NCI-H2029 (cell line): Measurements from ENCODE around the gene FOXJ3.

ENCODE experiments used
- DNase-seq: peaks from one replicate; lab custom pipeline; 2025; lab: John Stamatoyannopoulos, UW

The FOXJ3 gene

GRCh38 chr1:42334240-42335049 lies 590 bp downstream of the FOXJ3 start:
- DNase-seq: peak; percentile 76

GRCh38 chr1:42333662-42334239 lies 1.3 kb downstream of the FOXJ3 start:
- no peak for DNase-seq

- DNase-seq: no peak
Observed at GRCh38 chr1:42332877-42333276, 2.2 kb downstream of the FOXJ3 start.

GRCh38 chr1:42330215-42330614 lies 4.8 kb downstream of the FOXJ3 start:
- DNase-seq: no peak

GRCh38 chr1:42328916-42329496 lies 6.0 kb downstream of the FOXJ3 start:
- no peak for DNase-seq

- no peak for DNase-seq
Observed at GRCh38 chr1:42328047-42328625, 6.9 kb downstream of the FOXJ3 start.

DNA sequence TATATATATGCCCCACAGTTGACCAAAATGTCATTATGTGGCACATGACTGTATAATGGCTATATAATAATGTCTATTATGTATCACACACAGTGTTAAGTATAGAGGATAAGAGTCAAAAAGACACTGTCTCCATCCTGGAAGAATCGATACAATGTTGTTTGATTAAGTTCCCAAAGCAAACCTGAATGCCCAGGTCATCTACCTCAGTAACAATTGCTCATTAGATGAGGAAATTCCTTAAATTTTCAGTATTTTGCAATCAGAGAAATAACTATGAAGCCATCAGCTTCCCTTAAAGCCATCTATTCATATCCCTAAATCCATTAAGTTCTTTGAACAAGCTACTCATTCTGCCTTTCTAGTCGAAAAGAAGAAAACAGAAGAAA lies 10.0 kb downstream of the FOXJ3 start:
- DNase-seq: no peak

GRCh38 chr1:42324398-42325013 lies 10.5 kb downstream of the FOXJ3 start:
- no peak for DNase-seq

DNA sequence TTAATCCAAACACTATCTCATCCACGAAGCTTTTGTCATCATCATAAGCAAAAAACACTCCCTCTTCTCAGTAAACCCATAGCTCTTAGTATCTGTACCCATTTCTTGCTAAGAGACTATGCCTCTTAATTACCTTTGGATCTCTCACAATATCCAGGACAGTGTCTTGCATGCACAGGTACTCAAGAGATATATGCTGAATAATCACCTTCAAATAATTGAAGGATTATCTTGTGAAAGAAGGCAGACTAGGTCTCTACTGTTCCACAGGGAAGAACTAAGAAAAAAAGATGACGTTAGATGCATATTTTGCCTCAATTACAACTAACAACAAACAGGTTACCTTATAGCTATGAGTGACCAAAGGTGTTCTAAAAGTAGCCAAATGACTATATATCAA lies 11.5 kb downstream of the FOXJ3 start:
- no peak for DNase-seq

DNA sequence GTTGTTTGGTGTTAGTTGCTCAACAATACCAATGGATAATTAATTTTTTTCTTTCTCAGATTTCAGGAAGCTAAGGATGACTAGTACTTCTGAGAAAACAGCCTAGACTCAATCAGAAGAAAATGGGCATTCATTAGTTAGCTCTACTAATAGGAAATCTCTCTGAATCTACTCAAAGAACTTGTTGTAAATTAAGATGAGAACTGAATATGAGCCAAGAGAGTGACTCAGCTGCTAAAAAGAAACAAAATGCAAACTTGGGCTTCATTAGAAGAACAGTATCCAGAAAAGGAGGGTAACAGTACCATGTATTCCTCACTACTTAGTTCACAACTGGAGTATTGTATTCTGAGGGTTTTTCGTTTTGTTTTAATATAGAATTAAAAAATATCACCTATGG lies 12.5 kb downstream of the FOXJ3 start:
- no peak for DNase-seq

DNA sequence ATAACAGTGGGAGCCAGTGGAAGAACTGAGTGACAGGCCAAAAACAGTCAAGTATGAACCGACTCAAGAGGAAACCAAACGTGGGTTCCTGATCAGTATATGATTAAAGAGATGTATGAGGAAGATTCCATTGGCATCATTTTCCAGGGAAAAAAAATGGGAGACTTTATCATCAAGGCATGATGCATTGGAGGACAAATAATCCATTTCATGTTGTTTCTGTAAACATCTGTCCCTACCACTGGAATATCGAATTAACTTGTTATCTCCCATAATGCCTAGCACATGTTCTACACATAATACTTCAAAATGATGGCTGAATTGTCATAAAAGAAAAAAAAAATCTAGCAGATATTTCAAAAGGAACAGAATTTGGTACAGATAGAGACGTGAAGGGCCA lies 13.3 kb downstream of the FOXJ3 start:
- no peak for DNase-seq

DNA sequence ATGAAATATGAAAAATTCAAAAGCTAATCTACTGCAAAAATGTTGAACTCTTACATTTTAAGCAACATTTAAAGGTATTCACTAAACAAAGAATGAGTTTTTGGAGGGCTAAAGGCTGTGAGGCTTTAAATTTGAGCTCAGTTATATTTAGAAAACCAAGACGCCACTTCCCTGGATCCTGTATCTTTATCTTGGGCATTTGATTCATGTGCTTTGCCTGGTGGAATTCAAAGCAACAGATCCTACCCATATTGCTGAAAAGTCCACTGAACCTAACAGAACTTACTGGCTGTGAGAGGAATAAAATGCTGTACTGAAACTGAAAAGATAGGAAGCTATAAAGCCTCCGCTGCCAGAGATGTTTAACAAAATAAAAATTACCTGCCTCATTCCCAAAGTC lies 14.3 kb downstream of the FOXJ3 start:
- no peak for DNase-seq

DNA sequence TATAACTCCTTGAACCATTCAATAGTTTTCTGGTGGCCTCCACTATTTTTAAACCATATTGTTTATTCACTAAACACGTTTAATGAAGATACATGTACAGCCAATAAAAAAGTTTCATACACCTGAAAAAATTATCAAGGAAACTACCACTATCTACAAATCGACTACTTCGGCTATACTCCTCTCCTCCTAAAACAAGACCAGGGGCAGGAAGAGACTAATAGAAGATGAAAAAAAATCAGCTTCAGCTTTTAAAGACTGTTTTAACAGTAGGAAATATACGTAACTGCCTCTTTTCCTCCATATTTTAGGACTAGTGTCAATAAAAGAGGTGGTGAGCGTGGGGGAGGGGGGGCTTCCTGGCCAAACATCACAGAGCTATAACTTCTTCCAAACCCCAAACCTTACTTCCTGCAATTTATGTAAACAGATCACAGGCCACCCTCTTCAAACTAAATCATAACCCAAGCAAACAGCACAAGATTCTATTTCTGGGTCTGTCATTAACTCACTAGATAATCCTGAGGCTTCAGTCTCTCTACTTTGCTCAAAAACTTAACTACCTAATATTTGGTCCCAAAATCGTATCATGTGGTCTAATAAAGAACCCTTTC lies 15.1 kb downstream of the FOXJ3 start:
- DNase-seq: no peak

GRCh38 chr1:42319128-42319851 lies 15.7 kb downstream of the FOXJ3 start:
- no peak for DNase-seq

DNA sequence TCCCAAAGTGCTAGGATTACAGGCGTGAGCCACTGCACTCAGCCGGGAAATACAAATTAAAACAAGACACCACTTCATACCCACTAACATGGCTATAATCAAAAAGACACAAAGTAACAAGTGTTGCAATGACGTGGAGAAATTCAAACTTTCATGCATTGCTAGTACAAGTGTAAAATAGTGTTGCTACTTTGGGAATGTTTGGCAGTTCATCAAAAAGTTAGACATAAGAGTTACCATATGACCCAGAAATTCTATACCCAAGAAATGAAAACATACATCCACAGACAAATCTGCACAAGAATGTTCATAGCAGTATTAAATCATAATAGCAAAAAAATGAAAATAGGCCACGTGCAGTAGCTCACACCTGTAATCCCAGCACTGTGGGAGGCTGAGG lies 16.4 kb downstream of the FOXJ3 start:
- no peak for DNase-seq

DNA sequence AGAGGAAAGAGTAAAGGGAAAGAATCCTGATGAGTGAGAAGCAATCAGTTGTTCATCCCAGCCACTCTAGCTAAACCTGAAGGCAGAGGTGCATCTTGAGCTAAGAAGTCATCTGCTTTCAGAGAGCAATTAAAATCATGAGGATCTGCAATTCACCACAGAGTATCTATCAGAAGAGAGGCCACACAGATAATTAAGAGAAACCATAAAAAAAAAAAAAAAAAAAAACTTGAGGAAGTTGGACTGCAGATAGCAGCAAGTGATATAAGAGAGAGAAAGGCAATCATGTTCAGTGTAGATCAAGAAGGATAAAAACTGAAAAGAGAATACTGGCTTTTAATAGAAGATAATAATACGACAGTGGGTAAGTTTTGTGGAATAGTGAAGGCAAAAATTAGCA lies 17.7 kb downstream of the FOXJ3 start:
- no peak for DNase-seq

- DNase-seq: no peak
Observed at GRCh38 chr1:42316292-42316691, 18.7 kb downstream of the FOXJ3 start.

GRCh38 chr1:42315500-42315899 lies 19.5 kb downstream of the FOXJ3 start:
- DNase-seq: no peak

GRCh38 chr1:42313970-42314369 lies 21.1 kb downstream of the FOXJ3 start:
- DNase-seq: no peak

DNA sequence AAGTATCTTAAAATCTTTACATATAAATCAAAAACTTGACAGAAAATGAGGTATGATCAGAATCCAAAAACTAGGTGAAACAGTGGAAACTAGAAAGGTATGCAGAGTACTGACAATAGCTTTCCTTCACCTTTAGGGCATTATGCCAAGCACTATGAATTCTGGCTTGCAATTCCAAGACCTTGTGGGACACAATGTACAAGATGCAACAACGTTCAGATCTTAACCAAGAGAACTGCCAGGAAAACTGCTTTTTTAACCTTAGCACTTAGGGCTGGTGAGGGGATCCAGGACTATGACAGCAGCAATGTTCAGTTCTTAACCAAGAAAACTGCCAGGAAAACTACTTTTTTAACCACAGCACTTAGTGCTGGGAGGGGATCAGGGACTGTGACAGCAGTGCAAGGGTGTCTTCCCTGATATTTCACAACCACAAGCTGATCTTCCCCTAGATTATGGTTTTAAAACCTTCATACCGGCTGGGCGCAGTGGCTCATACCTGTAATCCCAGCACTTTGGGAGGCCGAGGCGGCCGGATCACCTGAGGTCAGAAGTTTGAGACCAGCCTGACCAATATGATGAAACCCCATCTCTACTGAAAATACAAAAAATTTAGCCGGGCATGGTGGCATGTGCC lies 22.3 kb downstream of the FOXJ3 start:
- DNase-seq: no peak

DNA sequence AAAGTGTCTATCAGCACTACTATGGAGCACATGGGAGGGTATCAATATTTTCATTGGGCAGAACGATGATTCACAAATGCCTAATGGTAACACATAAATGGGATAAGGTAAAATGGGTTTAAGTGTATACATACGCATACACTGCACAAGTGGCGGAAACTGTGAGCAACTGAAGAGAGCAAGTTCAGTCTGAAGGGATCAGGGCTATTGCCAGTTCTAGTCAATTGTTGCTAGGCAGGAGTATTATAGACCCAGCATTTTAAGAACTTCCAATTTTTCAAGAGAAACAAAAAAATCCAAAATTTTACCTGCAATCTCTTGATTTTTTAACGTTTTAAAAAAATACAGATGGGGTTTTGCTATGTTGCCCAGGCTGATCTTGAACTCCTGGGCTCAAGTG lies 23.1 kb downstream of the FOXJ3 start:
- DNase-seq: no peak
